Measurements from ENCODE around the gene FYCO1. TPM values are rescaled to one million over a fixed set of nuclear protein-coding genes. Genes with fewer than 3 reads are reported as not detected.

Gene FYCO1
- total RNA-seq, 1 donor from 2014 or later = 31.8 TPM

GRCh38 chr3:45894015-45894414 is 101.6 kb downstream of the FYCO1 start:
- Mint-ChIP-seq H3K36me3 (ENCODE audit: unreplicated experiment) (no peaks in the 10 kb centered on the region), H3K27ac (ENCODE audit: unreplicated experiment) (no peak overlapping the region)

GRCh38 chr3:45892161-45892560 is 103.5 kb downstream of the FYCO1 start:
- TF ChIP-seq CTCF (IDR thresholded peaks at IDR 0.05) = no peak
- Mint-ChIP-seq H3K9me3 (ENCODE audit: unreplicated experiment) (no peaks in the 10 kb centered on the region), H3K36me3 (ENCODE audit: unreplicated experiment) (no peaks in the 10 kb centered on the region), H3K27ac (ENCODE audit: unreplicated experiment) (no peak overlapping the region), H3K4me3 (ENCODE audit: unreplicated experiment) (no peak overlapping the region), H3K27me3 (ENCODE audit: unreplicated experiment) (peaks cover 47% of the 10 kb centered on the region), H3K4me1 (ENCODE audit: unreplicated experiment) (peaks cover 24% of the 10 kb centered on the region)
- no peak for DNase-seq (ENCODE audit: extremely low spot score, unreplicated experiment)

More at GRCh38 chr3:45894015-45894414, 101.6 kb downstream of the FYCO1 start:
- H3K4me1 Mint-ChIP-seq (ENCODE audit: unreplicated experiment) = peaks cover 30% of the 10 kb centered on the region
- H3K9me3 Mint-ChIP-seq (ENCODE audit: unreplicated experiment) = no peaks in the 10 kb centered on the region
- H3K4me3 Mint-ChIP-seq (ENCODE audit: unreplicated experiment) = no peak overlapping the region
- DNase-seq (ENCODE audit: extremely low spot score, unreplicated experiment) = no peak
- peaks cover 45% of the 10 kb centered on the region for H3K27me3 Mint-ChIP-seq (ENCODE audit: unreplicated experiment)
- no peak for TF ChIP-seq CTCF (IDR thresholded peaks at IDR 0.05)

DNA sequence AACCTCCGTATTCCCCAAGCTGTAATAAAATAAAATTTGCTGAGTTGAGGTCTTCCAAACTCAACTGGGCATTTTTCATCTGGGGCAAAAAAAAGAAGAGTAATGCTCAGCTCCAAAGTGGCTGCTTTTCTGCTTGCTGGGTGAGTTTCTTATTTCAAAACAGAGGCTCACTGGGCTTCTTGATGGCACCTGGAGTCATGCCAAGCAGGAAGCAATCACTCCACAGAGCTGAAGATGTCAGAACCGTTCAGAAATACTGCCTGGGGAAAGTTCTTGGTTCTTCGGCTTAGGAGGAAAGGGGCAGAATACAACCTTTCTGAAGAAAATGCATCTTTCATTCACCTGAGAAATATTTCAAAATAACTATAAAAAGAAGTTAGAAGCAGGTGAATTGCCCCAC is 105.2 kb downstream of the FYCO1 start:
- H3K36me3 Mint-ChIP-seq (ENCODE audit: unreplicated experiment) = no peaks in the 10 kb centered on the region
- H3K4me1 Mint-ChIP-seq (ENCODE audit: unreplicated experiment) = peaks cover 12% of the 10 kb centered on the region
- TF ChIP-seq CTCF (IDR thresholded peaks at IDR 0.05) = no peak
- H3K4me3 Mint-ChIP-seq (ENCODE audit: unreplicated experiment) = no peak overlapping the region
- H3K9me3 Mint-ChIP-seq (ENCODE audit: unreplicated experiment) = no peaks in the 10 kb centered on the region
- no peak for DNase-seq (ENCODE audit: extremely low spot score, unreplicated experiment)
- no peak overlapping the region for H3K27ac Mint-ChIP-seq (ENCODE audit: unreplicated experiment)
- peaks cover 50% of the 10 kb centered on the region for H3K27me3 Mint-ChIP-seq (ENCODE audit: unreplicated experiment)

- no peak for DNase-seq (ENCODE audit: extremely low spot score, unreplicated experiment)
- Mint-ChIP-seq H3K27me3 (ENCODE audit: unreplicated experiment) (peaks cover 56% of the 10 kb centered on the region), H3K4me1 (ENCODE audit: unreplicated experiment) (peaks cover 12% of the 10 kb centered on the region), H3K36me3 (ENCODE audit: unreplicated experiment) (no peaks in the 10 kb centered on the region), H3K9me3 (ENCODE audit: unreplicated experiment) (no peaks in the 10 kb centered on the region), H3K4me3 (ENCODE audit: unreplicated experiment) (no peak overlapping the region), H3K27ac (ENCODE audit: unreplicated experiment) (no peak overlapping the region)
- TF ChIP-seq CTCF (IDR thresholded peaks at IDR 0.05) = no peak
Measured at GRCh38 chr3:45889337-45889736, 106.3 kb downstream of the FYCO1 start.

DNA sequence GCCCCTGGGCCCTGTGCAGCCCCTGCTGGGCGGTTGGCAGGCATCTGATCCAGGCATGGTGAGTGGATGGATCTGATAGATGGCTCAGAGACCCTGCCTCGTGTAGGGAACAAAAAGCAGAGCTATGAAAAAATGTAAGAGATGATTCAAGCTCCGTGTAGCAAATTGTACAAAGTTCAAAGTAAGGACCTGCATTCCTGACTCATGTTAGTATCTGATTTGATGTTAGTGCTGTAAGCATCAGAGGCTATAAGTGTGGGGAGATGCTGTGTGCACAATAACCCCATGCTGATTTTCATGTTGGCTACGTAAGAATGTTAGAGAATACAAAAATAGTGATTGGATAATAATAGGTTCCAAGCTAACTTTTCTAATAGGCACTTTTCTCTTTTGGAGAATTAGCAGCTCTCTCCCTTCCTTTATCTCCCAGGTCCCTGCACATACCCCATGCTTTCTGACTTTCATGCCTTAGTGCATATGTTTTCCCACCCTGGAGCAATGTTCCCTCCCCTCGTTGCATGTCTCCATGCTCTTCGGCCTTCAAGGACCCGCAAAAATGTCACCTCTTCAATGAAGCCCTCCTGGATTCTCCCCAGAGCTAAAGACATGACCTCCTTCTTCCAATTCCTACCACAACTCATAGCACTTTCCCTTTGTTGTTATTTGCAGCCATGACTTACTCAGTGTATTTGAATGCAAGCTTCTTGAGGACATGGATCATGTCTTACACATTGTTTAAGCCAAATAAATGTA is 107.7 kb downstream of the FYCO1 start:
- TF ChIP-seq CTCF (IDR thresholded peaks at IDR 0.05) = no peak
- Mint-ChIP-seq H3K27me3 (ENCODE audit: unreplicated experiment) (peaks cover 54% of the 10 kb centered on the region), H3K27ac (ENCODE audit: unreplicated experiment) (no peak overlapping the region), H3K4me1 (ENCODE audit: unreplicated experiment) (peaks cover 12% of the 10 kb centered on the region), H3K36me3 (ENCODE audit: unreplicated experiment) (no peaks in the 10 kb centered on the region), H3K9me3 (ENCODE audit: unreplicated experiment) (no peaks in the 10 kb centered on the region), H3K4me3 (ENCODE audit: unreplicated experiment) (no peak overlapping the region)
- no peak for DNase-seq (ENCODE audit: extremely low spot score, unreplicated experiment)
